ENCODE results near the gene SEMA6B.
"Not testable (repeated sequence)": the region's sequence is repeated elsewhere in the genome, so short reads cannot be mapped to it uniquely, and the experiment has no call there.

The SEMA6B gene

GRCh38 chr19:4573682-4574081 is 14.2 kb upstream of the SEMA6B start:
- no peak for DNase-seq (ENCODE audit: low read depth in 2 of 2, low spot score in 1 of 2)

DNA sequence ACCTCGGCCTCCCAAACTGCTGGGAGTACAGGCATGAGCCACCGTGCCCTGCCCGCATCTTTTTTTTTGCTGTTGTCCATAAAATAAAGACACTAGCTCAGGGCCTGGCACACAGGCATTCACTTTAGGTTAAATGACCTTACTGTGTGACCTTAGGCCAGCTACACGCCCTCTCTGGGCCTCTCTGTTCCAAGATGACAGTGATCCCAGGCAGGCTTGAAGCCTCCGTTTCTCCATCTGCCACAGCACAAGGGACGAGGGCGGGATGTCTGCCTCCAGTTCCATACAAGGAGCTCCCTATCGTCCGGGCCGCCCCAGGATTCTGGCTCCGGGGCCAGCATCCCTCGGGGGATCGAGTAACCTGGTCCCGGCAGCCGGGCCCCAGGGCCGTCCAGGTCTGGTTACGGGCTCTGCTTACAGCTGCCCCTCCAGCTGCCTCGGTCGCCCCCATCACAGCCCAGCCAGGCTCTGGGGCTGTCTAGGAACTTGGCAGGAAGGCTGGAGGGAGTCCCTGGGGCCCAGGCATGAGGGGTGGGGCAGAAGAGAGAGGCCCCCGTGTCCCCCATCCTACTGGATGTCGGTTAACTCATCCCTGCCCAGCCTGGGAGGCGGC is 11.9 kb upstream of the SEMA6B start:
- DNase-seq (ENCODE audit: low read depth in 2 of 2, low spot score in 1 of 2): no peak

- no peak for DNase-seq (ENCODE audit: low read depth in 2 of 2, low spot score in 1 of 2)
Measured at GRCh38 chr19:4570916-4571304, 11.4 kb upstream of the SEMA6B start.

- DNase-seq (ENCODE audit: low read depth in 2 of 2, low spot score in 1 of 2): no peak
Measured at GRCh38 chr19:4570402-4570801, 10.9 kb upstream of the SEMA6B start.

GRCh38 chr19:4568886-4569285 is 9.4 kb upstream of the SEMA6B start:
- no peak for DNase-seq (ENCODE audit: low read depth in 2 of 2, low spot score in 1 of 2)

GRCh38 chr19:4567584-4568071 is 8.1 kb upstream of the SEMA6B start:
- peak; percentile 19 to 29 for DNase-seq (ENCODE audit: low read depth in 2 of 2, low spot score in 1 of 2)

GRCh38 chr19:4566402-4567051 is 7.0 kb upstream of the SEMA6B start:
- no peak for DNase-seq (ENCODE audit: low read depth in 2 of 2, low spot score in 1 of 2)

- DNase-seq (ENCODE audit: low read depth in 2 of 2, low spot score in 1 of 2): not testable (repeated sequence)
Measured at GRCh38 chr19:4563562-4563961, 4.1 kb upstream of the SEMA6B start.

DNA sequence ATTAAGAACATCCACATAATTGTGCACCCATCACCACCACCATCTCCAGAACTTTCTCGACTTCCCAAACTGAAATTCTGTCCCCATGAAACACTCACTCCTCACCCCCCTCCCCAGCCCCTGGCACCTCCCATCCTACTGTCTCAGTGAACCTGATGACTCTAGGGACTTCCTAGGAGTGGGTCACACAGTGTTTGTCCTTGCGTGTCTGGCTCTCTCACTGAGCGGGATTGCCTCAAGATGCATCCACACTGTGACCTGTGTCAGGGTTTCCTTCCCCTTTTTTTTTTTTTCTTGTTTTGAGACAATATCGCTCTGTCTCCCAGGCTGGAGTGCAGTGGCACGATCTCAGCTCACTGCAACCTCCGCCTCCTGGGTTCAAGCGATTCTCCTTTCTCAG is 2.6 kb upstream of the SEMA6B start:
- not testable (repeated sequence) for DNase-seq (ENCODE audit: low read depth in 2 of 2, low spot score in 1 of 2)

GRCh38 chr19:4557971-4558941 is 1.2 kb downstream of the SEMA6B start:
- no peak for DNase-seq (ENCODE audit: low read depth in 2 of 2, low spot score in 1 of 2)

DNA sequence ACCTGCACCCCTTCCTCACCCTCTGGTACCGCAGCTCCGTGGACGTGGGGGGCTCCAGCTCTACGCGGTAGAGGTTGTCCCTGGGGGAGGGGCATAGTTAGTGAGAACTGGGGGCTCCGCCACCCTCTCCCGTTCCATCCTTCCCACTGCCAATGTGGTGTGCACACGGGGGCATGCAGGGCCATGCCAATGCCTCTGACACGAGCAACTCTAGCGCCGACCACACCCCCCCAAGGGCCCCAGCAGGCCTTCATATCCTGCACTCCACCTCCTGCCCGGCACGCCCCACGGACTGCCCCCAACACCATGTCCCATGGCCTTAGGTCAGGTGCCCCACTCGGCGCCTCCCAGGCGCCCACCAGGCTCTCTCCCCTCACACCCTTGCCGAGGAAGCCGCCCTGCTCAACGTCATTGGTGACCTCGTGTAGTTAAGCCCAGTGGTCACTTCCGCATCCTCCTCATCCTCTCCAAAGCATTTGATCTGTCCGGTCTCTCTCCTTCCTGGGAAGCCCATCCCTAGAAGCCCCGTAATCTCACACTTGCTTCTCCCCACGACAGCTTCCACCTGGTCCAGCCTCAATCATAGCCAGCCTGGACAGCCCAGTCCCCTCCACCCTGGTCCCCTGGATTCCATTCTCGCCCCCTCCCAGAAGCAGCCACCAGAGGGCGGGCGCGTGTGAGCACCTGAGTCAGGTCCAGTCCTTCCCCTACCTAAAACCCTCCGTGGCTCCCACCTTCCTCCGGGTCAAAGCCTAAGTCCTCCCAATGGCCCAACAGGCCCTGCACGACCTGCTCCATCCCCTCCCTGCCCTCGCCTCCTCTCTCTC is 2.1 kb downstream of the SEMA6B start:
- no peak for DNase-seq (ENCODE audit: low read depth in 2 of 2, low spot score in 1 of 2)

GRCh38 chr19:4556597-4557127 is 2.8 kb downstream of the SEMA6B start:
- no peak for DNase-seq (ENCODE audit: low read depth in 2 of 2, low spot score in 1 of 2)

DNA sequence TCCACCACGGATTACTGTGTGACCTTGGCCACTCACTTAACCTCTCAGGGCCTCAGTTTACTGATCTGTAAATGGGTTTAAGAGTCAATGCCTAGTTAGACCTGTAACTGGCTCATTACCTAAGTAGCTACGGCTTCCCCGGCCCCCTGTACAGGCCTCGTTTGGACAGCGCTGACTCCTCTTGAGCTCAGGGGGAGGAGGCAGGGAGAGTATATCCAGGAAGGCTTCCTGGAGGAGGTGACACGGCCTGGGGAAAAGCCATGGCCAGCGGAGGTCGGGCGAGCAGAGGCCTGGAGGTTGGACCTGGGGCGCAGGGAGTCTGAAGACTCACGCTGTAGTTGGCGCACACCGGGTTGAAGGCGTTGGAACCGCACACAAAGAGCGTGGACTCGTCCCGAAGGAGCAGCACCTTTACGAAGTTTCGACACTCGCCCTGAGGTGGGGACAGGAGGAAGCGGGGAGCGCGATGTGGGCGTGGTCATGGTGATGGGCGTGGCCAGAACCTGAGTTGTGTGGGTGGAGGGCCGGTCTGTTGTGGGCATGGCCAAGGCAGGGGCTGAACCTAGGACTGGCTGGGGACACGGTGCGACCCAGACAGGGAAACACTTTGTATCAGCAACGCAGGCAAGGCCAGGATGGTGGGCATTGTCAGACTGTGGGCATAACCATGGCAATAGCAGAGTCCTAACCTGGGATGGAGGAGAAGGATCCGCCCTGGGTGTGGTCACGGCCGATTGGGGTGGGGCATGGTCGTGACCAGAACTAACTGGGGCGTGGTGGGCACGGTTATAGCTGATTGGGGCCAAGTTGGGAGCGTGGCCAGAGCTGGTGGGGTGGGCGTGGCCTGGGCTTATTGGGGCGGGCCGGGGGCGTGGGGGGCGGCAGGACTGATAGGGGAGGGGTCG is 3.6 kb downstream of the SEMA6B start:
- DNase-seq (ENCODE audit: low read depth in 2 of 2, low spot score in 1 of 2): no peak

GRCh38 chr19:4554717-4555116 is 4.8 kb downstream of the SEMA6B start:
- DNase-seq (ENCODE audit: low read depth in 2 of 2, low spot score in 1 of 2): no peak

DNA sequence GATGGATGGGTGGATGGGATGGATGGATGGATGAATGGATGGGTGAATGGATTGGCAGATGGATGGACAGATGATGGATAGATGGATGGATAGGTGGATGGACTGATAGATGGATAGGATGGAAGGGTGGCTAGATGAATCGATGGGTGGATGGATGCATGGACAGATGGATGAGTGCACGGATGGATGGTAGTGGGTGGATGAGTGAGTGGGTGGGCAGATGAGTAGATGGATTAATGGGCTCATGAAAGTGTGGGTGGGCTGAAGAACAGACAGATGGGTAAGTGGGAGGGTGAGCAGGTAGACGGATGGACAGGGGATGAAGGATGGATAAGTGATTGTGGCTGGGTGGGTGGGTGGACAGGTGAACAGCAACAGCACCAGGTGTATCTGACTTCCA is 5.7 kb downstream of the SEMA6B start:
- DNase-seq (ENCODE audit: low read depth in 2 of 2, low spot score in 1 of 2): no peak

DNA sequence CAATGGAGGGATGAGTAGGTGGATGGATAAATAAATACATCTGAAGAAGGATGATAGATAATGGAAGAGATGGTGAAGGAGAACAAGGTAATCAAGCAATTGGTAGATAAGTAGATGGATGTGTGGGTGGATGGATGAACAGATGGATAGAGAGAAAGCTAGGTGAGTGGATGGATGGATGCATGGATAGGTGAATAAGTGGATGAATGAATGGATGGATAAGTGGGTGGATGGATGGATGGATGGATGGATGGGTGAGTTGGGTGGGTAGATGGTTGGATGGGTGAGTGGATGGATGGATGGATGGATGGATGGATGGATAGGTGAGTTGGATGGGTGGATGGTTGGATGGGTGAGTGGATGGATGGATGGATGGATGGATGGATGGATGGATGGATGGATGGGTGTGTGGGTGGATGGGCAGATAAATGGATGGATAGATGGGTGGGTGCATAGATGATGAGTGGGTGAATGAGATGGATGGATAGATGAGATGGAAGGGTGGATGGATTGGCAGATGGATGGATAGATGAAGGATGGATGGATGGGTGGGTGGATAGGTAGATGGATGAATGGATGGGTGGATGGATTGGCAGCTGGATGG is 6.3 kb downstream of the SEMA6B start:
- no peak for DNase-seq (ENCODE audit: low read depth in 2 of 2, low spot score in 1 of 2)

- no peak for DNase-seq (ENCODE audit: low read depth in 2 of 2, low spot score in 1 of 2)
Measured at GRCh38 chr19:4552525-4552819, 7.0 kb downstream of the SEMA6B start.

GRCh38 chr19:4550479-4551050 is 8.9 kb downstream of the SEMA6B start:
- DNase-seq (ENCODE audit: low read depth in 2 of 2, low spot score in 1 of 2): no peak

DNA sequence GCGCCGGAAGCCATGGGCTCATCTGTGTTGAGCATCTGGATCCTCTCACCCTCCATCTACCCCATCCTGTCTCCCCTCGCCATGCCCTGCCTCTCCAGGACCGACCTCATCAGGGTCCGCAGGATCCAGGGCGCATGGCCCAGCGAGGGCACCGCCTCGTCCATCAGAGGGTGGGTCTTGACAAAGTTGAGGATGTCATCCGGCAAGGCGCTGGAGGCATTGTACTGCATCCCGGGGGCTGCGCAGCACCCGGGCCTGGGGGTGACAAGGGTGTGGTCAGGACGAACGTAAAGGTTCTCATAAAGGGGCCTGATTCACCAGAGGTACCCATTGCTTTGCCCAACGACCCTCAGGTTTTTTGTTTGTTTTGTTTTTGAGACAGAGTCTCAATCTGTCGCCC is 9.5 kb downstream of the SEMA6B start:
- DNase-seq (ENCODE audit: low read depth in 2 of 2, low spot score in 1 of 2): no peak
